Measurements from ENCODE around the gene GAB1.

GRCh38 chr4:143389579-143390195 is 53.0 kb downstream of the GAB1 start:
- TF ChIP-seq CTCF (tag by site-specific recombination; IDR thresholded peaks at IDR 0.05) (no peak), ZSCAN23 (tag by site-specific recombination; IDR thresholded peaks at IDR 0.05) (no peak), ZBTB17 (tag by site-specific recombination; IDR thresholded peaks at IDR 0.05) (no peak), ELK4 (IDR thresholded peaks at IDR 0.05; ENCODE audit: borderline replicate concordance, low read depth, low read length) (no peak), YY1 (tag by site-specific recombination; IDR thresholded peaks at IDR 0.05) (no peak), ZNF561 (tag by site-specific recombination; IDR thresholded peaks at IDR 0.05; ENCODE audit: borderline replicate concordance) (no peak), REST (tag by site-specific recombination; IDR thresholded peaks at IDR 0.05) (no peak), ZNF426 (tag by site-specific recombination; IDR thresholded peaks at IDR 0.05) (no peak), ZNF274 (IDR thresholded peaks at IDR 0.05; ENCODE audit: low read length) (no peak), ZNF274 (tag by site-specific recombination; IDR thresholded peaks at IDR 0.05; ENCODE audit: borderline replicate concordance) (no peak)
- TF ChIP-seq, protein P1, sequence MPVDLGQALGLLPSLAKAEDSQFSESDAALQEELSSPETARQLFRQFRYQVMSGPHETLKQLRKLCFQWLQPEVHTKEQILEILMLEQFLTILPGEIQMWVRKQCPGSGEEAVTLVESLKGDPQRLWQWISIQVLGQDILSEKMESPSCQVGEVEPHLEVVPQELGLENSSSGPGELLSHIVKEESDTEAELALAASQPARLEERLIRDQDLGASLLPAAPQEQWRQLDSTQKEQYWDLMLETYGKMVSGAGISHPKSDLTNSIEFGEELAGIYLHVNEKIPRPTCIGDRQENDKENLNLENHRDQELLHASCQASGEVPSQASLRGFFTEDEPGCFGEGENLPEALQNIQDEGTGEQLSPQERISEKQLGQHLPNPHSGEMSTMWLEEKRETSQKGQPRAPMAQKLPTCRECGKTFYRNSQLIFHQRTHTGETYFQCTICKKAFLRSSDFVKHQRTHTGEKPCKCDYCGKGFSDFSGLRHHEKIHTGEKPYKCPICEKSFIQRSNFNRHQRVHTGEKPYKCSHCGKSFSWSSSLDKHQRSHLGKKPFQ (tag by site-specific recombination; IDR thresholded peaks at IDR 0.05), result no peak
- TF ChIP-seq, protein P2, sequence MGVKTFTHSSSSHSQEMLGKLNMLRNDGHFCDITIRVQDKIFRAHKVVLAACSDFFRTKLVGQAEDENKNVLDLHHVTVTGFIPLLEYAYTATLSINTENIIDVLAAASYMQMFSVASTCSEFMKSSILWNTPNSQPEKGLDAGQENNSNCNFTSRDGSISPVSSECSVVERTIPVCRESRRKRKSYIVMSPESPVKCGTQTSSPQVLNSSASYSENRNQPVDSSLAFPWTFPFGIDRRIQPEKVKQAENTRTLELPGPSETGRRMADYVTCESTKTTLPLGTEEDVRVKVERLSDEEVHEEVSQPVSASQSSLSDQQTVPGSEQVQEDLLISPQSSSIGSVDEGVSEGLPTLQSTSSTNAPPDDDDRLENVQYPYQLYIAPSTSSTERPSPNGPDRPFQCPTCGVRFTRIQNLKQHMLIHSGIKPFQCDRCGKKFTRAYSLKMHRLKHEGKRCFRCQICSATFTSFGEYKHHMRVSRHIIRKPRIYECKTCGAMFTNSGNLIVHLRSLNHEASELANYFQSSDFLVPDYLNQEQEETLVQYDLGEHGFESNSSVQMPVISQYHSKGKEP (tag by site-specific recombination; IDR thresholded peaks at IDR 0.05), result no peak
- TF ChIP-seq, protein P3, sequence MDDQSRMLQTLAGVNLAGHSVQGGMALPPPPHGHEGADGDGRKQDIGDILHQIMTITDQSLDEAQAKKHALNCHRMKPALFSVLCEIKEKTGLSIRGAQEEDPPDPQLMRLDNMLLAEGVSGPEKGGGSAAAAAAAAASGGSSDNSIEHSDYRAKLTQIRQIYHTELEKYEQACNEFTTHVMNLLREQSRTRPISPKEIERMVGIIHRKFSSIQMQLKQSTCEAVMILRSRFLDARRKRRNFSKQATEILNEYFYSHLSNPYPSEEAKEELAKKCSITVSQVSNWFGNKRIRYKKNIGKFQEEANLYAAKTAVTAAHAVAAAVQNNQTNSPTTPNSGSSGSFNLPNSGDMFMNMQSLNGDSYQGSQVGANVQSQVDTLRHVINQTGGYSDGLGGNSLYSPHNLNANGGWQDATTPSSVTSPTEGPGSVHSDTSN (CRISPR knock-in tag; IDR thresholded peaks at IDR 0.05), result no peak
